Measurements from ENCODE around the gene MRNIP.

MRNIP gene

GRCh38 chr5:179833709-179834070 lies 24.9 kb downstream of the MRNIP start:
- TF ChIP-seq NFIC (IDR thresholded peaks at IDR 0.05) (no peak), TEAD4 (IDR thresholded peaks at IDR 0.05) (no peak), CREB1 (IDR thresholded peaks at IDR 0.05; ENCODE audit: low read depth) (no peak), MAX (IDR thresholded peaks at IDR 0.05) (no peak), FOXM1 (IDR thresholded peaks at IDR 0.05; ENCODE audit: borderline replicate concordance, low read depth) (no peak), USF1 (IDR thresholded peaks at IDR 0.05) (no peak), RAD21 (IDR thresholded peaks at IDR 0.05; ENCODE audit: low read depth) (no peak), YY1 (IDR thresholded peaks at IDR 0.05; ENCODE audit: low read depth) (no peak), EP300 (IDR thresholded peaks at IDR 0.05; ENCODE audit: borderline replicate concordance) (no peak), CEBPB (IDR thresholded peaks at IDR 0.05) (no peak), TCF12 (IDR thresholded peaks at IDR 0.05; ENCODE audit: low read depth) (no peak), TAF1 (IDR thresholded peaks at IDR 0.05; ENCODE audit: low read depth) (no peak), ZBTB7A (IDR thresholded peaks at IDR 0.05; ENCODE audit: low read depth) (no peak), EGR1 (IDR thresholded peaks at IDR 0.05) (no peak), REST (IDR thresholded peaks at IDR 0.05; ENCODE audit: low read depth) (no peak)

- no peak for TF ChIP-seq CREB1 (IDR thresholded peaks at IDR 0.05; ENCODE audit: low read depth)
- TF ChIP-seq EGR1 (IDR thresholded peaks at IDR 0.05) = no peak
- TF ChIP-seq EP300 (IDR thresholded peaks at IDR 0.05; ENCODE audit: borderline replicate concordance) = no peak
- TF ChIP-seq TCF12 (IDR thresholded peaks at IDR 0.05; ENCODE audit: low read depth) = no peak
- no peak for TF ChIP-seq FOXM1 (IDR thresholded peaks at IDR 0.05; ENCODE audit: borderline replicate concordance, low read depth)
- TF ChIP-seq TAF1 (IDR thresholded peaks at IDR 0.05; ENCODE audit: low read depth) = no peak
- no peak for TF ChIP-seq REST (IDR thresholded peaks at IDR 0.05; ENCODE audit: low read depth)
- no peak for TF ChIP-seq YY1 (IDR thresholded peaks at IDR 0.05; ENCODE audit: low read depth)
- no peak for TF ChIP-seq NFIC (IDR thresholded peaks at IDR 0.05)
- no peak for TF ChIP-seq MAX (IDR thresholded peaks at IDR 0.05)
- no peak for TF ChIP-seq RAD21 (IDR thresholded peaks at IDR 0.05; ENCODE audit: low read depth)
- no peak for TF ChIP-seq CEBPB (IDR thresholded peaks at IDR 0.05)
- TF ChIP-seq USF1 (IDR thresholded peaks at IDR 0.05) = no peak
- TF ChIP-seq TEAD4 (IDR thresholded peaks at IDR 0.05) = no peak
- no peak for TF ChIP-seq ZBTB7A (IDR thresholded peaks at IDR 0.05; ENCODE audit: low read depth)
Measured at GRCh38 chr5:179833056-179833708, 25.4 kb downstream of the MRNIP start.

- TF ChIP-seq EGR1 (IDR thresholded peaks at IDR 0.05) (no peak), CEBPB (IDR thresholded peaks at IDR 0.05) (no peak), TCF12 (IDR thresholded peaks at IDR 0.05; ENCODE audit: low read depth) (no peak), NFIC (IDR thresholded peaks at IDR 0.05) (no peak), TAF1 (IDR thresholded peaks at IDR 0.05; ENCODE audit: low read depth) (no peak), FOXM1 (IDR thresholded peaks at IDR 0.05; ENCODE audit: borderline replicate concordance, low read depth) (no peak), RAD21 (IDR thresholded peaks at IDR 0.05; ENCODE audit: low read depth) (no peak), USF1 (IDR thresholded peaks at IDR 0.05) (no peak), CREB1 (IDR thresholded peaks at IDR 0.05; ENCODE audit: low read depth) (no peak), TEAD4 (IDR thresholded peaks at IDR 0.05) (no peak), EP300 (IDR thresholded peaks at IDR 0.05; ENCODE audit: borderline replicate concordance) (no peak), REST (IDR thresholded peaks at IDR 0.05; ENCODE audit: low read depth) (no peak)
Measured at GRCh38 chr5:179832039-179832745, 26.4 kb downstream of the MRNIP start.
